ENCODE measurements around the gene LIPF.

GRCh38 chr10:88642209-88642608 lies 22.0 kb upstream of the LIPF start:
- TF ChIP-seq, protein P1, sequence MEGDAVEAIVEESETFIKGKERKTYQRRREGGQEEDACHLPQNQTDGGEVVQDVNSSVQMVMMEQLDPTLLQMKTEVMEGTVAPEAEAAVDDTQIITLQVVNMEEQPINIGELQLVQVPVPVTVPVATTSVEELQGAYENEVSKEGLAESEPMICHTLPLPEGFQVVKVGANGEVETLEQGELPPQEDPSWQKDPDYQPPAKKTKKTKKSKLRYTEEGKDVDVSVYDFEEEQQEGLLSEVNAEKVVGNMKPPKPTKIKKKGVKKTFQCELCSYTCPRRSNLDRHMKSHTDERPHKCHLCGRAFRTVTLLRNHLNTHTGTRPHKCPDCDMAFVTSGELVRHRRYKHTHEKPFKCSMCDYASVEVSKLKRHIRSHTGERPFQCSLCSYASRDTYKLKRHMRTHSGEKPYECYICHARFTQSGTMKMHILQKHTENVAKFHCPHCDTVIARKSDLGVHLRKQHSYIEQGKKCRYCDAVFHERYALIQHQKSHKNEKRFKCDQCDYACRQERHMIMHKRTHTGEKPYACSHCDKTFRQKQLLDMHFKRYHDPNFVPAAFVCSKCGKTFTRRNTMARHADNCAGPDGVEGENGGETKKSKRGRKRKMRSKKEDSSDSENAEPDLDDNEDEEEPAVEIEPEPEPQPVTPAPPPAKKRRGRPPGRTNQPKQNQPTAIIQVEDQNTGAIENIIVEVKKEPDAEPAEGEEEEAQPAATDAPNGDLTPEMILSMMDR (IDR thresholded peaks at IDR 0.05), result no peak
- TF ChIP-seq POLR2A (IDR thresholded peaks at IDR 0.05; ENCODE audit: low read depth), result no peak
- TF ChIP-seq POLR2AphosphoS5 (IDR thresholded peaks at IDR 0.05), result no peak
- no peak for TF ChIP-seq EP300 (IDR thresholded peaks at IDR 0.05)

Data from esophagus muscularis mucosa (tissue), 4 donors.